Activated CD4-positive, alpha-beta T cell treated with anti-CD3 and anti-CD28 coated beads, Interleukin-10, Interleukin-2, amounts not matched to agents 100 ng/mL and 50 ng/mL, durations not matched to agents 16 hours and 8 hours (primary cell): ENCODE data around the gene OR52K2.
"Not testable (repeated sequence)": the region's sequence is repeated elsewhere in the genome, so short reads cannot be mapped to it uniquely, and the experiment has no call there.

ENCODE experiments used
- DNase-seq: peaks from one replicate; pipeline ENCODE4 v3.0.0-alpha.2; 2020

The OR52K2 gene

GRCh38 chr11:4448995-4449394 lies at the start of gene OR52K2:
Gene OR52K2 (plus strand): TSS chr11:4449295. CDS start chr11:4449340, 45 bp downstream.
- no peak for DNase-seq

- not testable (repeated sequence) for DNase-seq
Observed at GRCh38 chr11:4406206-4406605, 42.9 kb upstream of the OR52K2 start.

GRCh38 chr11:4416306-4416705 lies 32.8 kb upstream of the OR52K2 start:
- no peak for DNase-seq

- no peak for DNase-seq
Observed at GRCh38 chr11:4416816-4417215, 32.3 kb upstream of the OR52K2 start.

GRCh38 chr11:4418403-4418802 lies 30.7 kb upstream of the OR52K2 start:
- DNase-seq, result no peak

- no peak for DNase-seq
Observed at GRCh38 chr11:4430051-4430450, 19.0 kb upstream of the OR52K2 start.

- DNase-seq, result no peak
Observed at GRCh38 chr11:4433856-4434255, 15.2 kb upstream of the OR52K2 start.

GRCh38 chr11:4436411-4436810 lies 12.7 kb upstream of the OR52K2 start:
- DNase-seq, result no peak

GRCh38 chr11:4441515-4441914 lies 7.6 kb upstream of the OR52K2 start:
- DNase-seq, result no peak

- DNase-seq, result no peak
Observed at GRCh38 chr11:4443232-4443891, 5.7 kb upstream of the OR52K2 start.

GRCh38 chr11:4453118-4453517 lies 4.0 kb downstream of the OR52K2 start:
- DNase-seq, result no peak

- no peak for DNase-seq
Observed at GRCh38 chr11:4454021-4454420, 4.9 kb downstream of the OR52K2 start.

- DNase-seq, result no peak
Observed at GRCh38 chr11:4455419-4455818, 6.3 kb downstream of the OR52K2 start.

GRCh38 chr11:4459500-4459899 lies 10.4 kb downstream of the OR52K2 start:
- peak; percentile 1 for DNase-seq

GRCh38 chr11:4460151-4460550 lies 11.1 kb downstream of the OR52K2 start:
- no peak for DNase-seq

GRCh38 chr11:4464216-4465159 lies 15.4 kb downstream of the OR52K2 start:
- no peak for DNase-seq

- DNase-seq, result no peak
Observed at GRCh38 chr11:4465407-4465806, 16.3 kb downstream of the OR52K2 start.

- DNase-seq, result no peak
Observed at GRCh38 chr11:4466131-4466870, 17.2 kb downstream of the OR52K2 start.

- DNase-seq, result no peak
Observed at GRCh38 chr11:4466871-4467442, 17.9 kb downstream of the OR52K2 start.

- no peak for DNase-seq
Observed at GRCh38 chr11:4467811-4468606, 18.9 kb downstream of the OR52K2 start.

GRCh38 chr11:4479644-4480043 lies 30.5 kb downstream of the OR52K2 start:
- no peak for DNase-seq

- peak; percentile 51 for DNase-seq
Observed at GRCh38 chr11:4480577-4481239, 31.6 kb downstream of the OR52K2 start.
